Measurements from ENCODE around the gene DCAF10. TPM values are rescaled to one million over a fixed set of nuclear protein-coding genes. Genes with fewer than 3 reads are reported as not detected.

Gene DCAF10
- total and polyA plus RNA-seq, 2 of the 13 experiments (the other 11 are each of a cell fraction or from before 2014, with no cell fraction given) = 9.2 to 20.3 TPM

- TF ChIP-seq ATF4 (CRISPR knock-in tag; IDR thresholded peaks at IDR 0.05) = peak in 1 of 2 experiments; percentile 71; a peak in 1 of 4 replicates
- peak; percentile 84; the same call in 1 of the 2 replicates for TF ChIP-seq ZNF816 (CRISPR knock-in tag; IDR thresholded peaks at IDR 0.05; ENCODE audit: borderline replicate concordance)
- TF ChIP-seq MTA3 (CRISPR knock-in tag; IDR thresholded peaks at IDR 0.05) = no peak
- peak; percentile 97 for TF ChIP-seq BORCS8-MEF2B (CRISPR knock-in tag; IDR thresholded peaks at IDR 0.05)
- TF ChIP-seq IKZF1 (IDR thresholded peaks at IDR 0.05) = no peak
- peak; percentile 81 for TF ChIP-seq SRF (IDR thresholded peaks at IDR 0.05; ENCODE audit: low read depth, low read length)
- TF ChIP-seq ZNF530 (CRISPR knock-in tag; IDR thresholded peaks at IDR 0.05; ENCODE audit: low read depth) = no peak
- no peak for TF ChIP-seq FUBP1 (CRISPR knock-in tag; IDR thresholded peaks at IDR 0.05; ENCODE audit: borderline replicate concordance)
- TF ChIP-seq ZNF34 (CRISPR knock-in tag; IDR thresholded peaks at IDR 0.05; ENCODE audit: borderline replicate concordance) = peak; percentile 96; the same call in 1 of the 2 replicates
- TF ChIP-seq GFI1 (CRISPR knock-in tag; IDR thresholded peaks at IDR 0.05; ENCODE audit: borderline replicate concordance) = no peak
- TF ChIP-seq ZNF691 (CRISPR knock-in tag; IDR thresholded peaks at IDR 0.05; ENCODE audit: borderline replicate concordance, low read depth) = peak; percentile 94
- peak; percentile 97 for TF ChIP-seq CCAR2 (optimal IDR thresholded peaks at IDR 0.05; ENCODE audit: low read depth, low read length)
- TF ChIP-seq HNRNPUL1 (IDR thresholded peaks at IDR 0.05; ENCODE audit: low read depth, low read length) = peak; percentile 89
- TF ChIP-seq SOX6 (IDR thresholded peaks at IDR 0.05) = no peak
- peak; percentile 81 for TF ChIP-seq SOX6 (CRISPR knock-in tag; IDR thresholded peaks at IDR 0.05)
- peak; percentile 85; the same call in 1 of the 2 replicates for TF ChIP-seq KLF12 (CRISPR knock-in tag; IDR thresholded peaks at IDR 0.05; ENCODE audit: borderline replicate concordance)
- peak; percentile 70; the same call in 1 of the 2 replicates for TF ChIP-seq NFIB (CRISPR knock-in tag; IDR thresholded peaks at IDR 0.05; ENCODE audit: borderline replicate concordance)
- no peak for TF ChIP-seq ZNF703 (CRISPR knock-in tag; IDR thresholded peaks at IDR 0.05; ENCODE audit: borderline replicate concordance)
- no peak for TF ChIP-seq GLMP (CRISPR knock-in tag; IDR thresholded peaks at IDR 0.05; ENCODE audit: borderline replicate concordance)
- peak; percentile 97 for TF ChIP-seq ZNF331 (CRISPR knock-in tag; IDR thresholded peaks at IDR 0.05)
- peak; percentile 84; the same call in 1 of the 2 replicates for TF ChIP-seq SMAD3 (CRISPR knock-in tag; IDR thresholded peaks at IDR 0.05)
- no peak for TF ChIP-seq FOXA1 (IDR thresholded peaks at IDR 0.05)
- TF ChIP-seq FOXA1 (CRISPR knock-in tag; IDR thresholded peaks at IDR 0.05) = peak; percentile 47; the same call in 1 of the 2 replicates
- peak; percentile 72 for TF ChIP-seq SP5 (CRISPR knock-in tag; IDR thresholded peaks at IDR 0.05; ENCODE audit: borderline replicate concordance, low read depth)
- TF ChIP-seq NPAS2 (CRISPR knock-in tag; IDR thresholded peaks at IDR 0.05; ENCODE audit: borderline replicate concordance) = no peak
- TF ChIP-seq ZNF33B (CRISPR knock-in tag; IDR thresholded peaks at IDR 0.05) = no peak
- TF ChIP-seq ZNF780A (CRISPR knock-in tag; IDR thresholded peaks at IDR 0.05) = peak; percentile 66
These were observed at the start of gene DCAF10 (continued) for GRCh38 chr9:37800631-37801286.

All from HepG2 (cell line).